Activated gamma-delta T cell treated with Interleukin-2 at 50 U/mL for 16 hours (primary cell): ENCODE measurements around the gene SUPT6H.
A peak's percentile ranks its signal among the peaks of the same experiment; 100 is the strongest.
"Not testable (repeated sequence)": the region's sequence is repeated elsewhere in the genome, so short reads cannot be mapped to it uniquely, and the experiment has no call there.

ENCODE experiments used
- DNase-seq: peaks from one replicate; pipeline ENCODE4 v3.0.0-alpha.2; 2020

The SUPT6H gene

DNA sequence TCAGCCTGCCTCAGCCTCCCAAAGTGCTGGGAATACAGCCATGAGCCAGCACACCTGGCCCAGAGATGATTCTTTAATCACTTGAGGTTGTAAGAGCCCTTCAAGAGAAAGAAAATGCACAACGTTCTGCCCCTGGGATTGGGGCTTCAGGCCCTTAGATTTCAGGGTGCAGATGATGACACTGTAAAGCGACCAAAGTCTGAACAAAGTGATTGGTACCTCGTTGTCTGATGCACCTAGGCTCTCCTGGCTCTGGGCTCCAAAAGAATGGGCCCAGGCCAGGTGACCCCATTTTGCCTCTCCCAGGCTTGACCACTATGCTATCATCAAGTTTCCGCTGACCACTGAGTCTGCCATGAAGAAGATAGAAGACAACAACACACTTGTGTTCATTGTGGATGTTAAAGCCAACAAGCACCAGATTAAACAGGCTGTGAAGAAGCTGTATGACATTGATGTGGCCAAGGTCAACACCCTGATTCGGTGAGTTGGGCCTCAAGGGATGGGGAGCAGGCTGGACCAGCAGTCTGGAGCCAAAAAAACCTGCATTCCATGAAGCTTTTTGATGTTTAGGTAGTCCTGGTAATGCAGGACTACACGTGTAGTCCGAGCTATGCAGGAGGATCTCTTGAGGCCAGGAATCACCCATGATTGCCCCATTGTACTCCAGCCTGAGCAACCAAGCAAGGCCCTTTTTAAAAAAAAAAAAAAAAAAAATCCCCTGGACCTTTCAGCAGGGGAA lies 60.6 kb downstream of the SUPT6H start:
- no peak for DNase-seq

GRCh38 chr17:28723159-28723835 lies 61.3 kb downstream of the SUPT6H start:
- DNase-seq: no peak

DNA sequence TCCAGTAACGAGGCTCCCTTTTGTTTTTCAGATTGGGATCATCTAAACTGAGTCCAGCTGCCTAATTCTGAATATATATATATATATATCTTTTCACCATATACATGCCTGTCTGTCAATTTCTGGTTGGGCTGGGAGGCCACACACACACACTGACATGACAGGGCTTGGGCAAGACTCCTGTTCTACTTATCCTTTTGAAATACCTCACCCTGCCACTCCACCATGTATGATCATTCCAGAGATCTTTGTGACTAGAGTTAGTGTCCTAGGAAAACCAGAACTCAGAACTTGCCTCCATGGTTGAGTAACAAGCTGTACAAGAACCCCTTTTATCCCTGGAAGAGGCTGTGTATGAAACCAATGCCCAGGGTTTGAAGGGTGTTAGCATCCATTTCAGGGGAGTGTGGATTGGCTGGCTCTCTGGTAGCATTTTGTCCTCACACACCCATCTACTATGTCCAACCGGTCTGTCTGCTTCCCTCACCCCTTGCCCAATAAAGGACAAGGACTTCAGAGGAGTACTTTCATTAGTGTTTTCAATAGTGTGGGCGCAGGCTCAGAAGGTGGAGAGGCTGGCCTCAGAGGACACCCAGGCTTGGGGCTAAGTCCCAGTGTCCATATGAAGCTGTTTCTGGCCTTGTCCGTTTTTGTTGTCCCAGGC lies 62.0 kb downstream of the SUPT6H start:
- not testable (repeated sequence) for DNase-seq

- DNase-seq: no peak
Observed at GRCh38 chr17:28724500-28725165, 62.6 kb downstream of the SUPT6H start.

DNA sequence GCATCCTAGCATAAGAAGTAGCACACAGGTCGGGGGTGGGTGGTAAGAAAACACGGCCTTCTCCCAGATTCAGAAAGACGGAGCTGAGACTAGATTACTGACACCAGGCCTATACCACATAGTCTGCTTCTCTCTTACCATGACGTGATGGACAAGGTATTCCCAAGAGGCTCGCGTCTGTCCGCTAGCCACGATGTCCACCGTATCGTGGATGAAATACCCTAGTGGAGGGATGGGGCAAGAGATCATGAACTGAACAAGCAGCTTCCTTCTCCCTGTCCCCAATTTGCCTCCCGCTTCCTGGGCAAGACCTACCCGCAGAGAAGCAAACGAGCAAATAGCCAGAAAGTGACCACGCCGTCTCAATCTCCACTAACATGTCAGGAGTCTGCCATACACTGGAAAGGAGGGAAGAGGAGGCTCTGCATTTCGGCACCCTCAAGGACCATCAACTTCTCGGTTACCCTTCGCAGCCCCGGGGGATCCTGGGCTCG lies 63.2 kb downstream of the SUPT6H start:
- no peak for DNase-seq

DNA sequence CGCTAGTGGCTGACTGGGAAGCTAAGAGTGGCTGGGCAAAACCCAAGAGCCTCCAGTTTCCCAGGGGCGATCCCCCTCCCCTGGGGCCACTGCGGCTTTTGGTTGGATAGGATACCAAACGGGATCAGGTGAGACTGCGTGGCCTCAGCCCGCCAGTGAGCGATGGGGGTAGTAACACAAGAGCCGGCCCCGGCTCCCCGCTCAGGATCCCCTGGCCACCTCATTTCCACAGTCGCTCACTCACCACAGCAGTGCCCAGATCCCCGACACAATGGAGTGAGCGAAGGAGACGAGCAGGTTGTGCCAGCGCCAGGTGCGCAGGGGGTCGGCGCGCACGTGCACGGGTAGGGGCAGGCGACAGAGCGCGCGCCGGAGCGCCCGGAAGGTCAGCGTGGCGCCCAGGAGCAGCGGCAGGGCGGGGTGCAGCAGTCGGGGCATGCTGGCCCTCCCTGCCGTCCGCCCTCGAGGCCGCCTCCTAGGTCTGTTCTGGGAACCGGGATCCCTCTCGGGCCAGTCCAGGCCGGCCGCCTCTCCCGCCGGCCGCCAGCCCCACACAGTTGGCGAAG lies 63.7 kb downstream of the SUPT6H start:
- DNase-seq: no peak

DNA sequence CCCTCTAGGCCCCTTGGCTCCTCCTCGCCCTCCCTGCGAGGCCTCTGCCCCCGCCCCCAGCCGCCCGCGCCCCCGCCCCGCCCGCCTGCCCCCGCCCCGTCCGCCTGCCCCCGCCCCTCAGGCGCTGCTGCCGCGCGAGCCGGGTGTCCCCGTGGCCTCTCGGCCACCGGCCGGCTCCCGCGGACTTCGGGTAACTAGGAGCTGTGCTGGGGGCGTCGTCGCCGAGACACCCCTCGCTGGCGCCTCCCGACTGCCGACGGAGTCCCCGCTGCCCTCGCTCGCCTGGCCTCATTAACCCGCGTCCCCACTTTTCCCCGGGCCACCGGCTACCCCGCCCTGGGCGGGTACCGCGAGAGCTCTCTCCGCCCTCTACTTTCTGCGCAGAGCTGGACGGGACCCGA lies 64.2 kb downstream of the SUPT6H start, which contains the start of gene TLCD1:
TSS of gene TLCD1 (minus strand) at position 8 of the 401 bp plus-strand sequence. CDS start 136 bp downstream, outside the sequence.
- DNase-seq: peak; percentile 53

DNA sequence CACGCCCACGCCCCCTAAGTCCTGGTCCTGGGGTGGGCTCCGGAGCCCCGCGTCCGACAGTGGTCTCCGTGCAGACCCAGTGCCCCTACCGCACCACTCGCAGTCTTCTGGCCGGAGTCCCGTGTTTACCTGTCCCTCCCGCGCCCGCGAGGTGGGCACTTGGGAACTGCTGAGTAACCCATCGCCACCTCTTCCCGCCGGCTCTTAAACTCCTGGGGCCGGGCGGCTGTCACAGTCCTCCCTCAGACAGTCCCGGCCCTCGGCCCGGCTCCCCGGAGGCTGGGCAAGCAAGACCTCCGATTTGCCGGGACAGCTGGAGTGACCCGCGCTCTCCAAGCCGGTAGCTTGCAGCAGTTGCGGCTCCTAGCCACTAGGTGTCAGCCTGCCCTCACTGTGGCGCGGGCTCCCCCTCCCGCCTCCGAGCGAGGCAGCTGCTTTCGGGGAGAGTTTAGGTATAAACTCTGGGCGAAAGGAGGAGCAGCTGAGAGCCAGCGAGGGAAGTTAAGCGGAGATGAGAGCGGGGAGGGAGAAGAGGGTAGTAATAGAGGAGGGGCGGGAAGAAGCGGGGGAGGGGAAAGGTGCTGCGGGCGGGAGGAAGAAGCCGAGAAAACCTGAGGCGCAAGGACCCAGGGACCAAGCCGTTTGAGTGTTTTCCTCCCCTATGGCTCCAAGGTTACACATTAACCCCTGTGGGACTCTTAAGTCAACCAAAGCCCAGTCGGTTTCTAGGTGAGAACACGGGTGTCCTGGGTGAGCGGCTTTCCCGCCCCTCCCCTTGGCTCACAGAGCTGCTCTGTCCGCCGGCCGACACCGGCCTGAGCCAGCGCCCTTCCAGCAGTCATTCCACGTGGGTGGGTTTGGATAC lies 64.9 kb downstream of the SUPT6H start:
- peak; percentile 88 for DNase-seq

GRCh38 chr17:28728364-28729200 lies 66.6 kb downstream of the SUPT6H start, which contains the start of gene NEK8:
NEK8 (plus strand) TSS chr17:28728788; CDS start chr17:28728814, 26 bp downstream.
- peak; percentile 97 for DNase-seq

DNA sequence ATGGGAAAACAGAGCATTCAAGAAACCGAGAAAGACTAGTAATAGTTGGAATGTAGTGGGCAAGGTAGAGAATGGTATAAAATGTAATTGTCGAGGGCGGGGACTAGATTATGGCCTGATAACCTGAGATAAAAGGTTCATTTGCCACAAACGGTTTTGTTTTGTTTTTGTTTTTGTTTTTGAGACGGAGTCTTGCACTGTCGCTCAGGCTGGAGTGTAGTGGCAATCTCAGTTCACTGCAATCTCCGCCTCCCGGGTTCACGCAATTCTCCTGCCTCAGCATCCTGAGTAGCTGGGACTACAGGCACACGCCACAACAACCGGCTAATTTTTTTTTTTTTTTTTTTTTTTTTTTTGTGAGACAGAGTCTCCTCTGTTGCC lies 67.9 kb downstream of the SUPT6H start:
- DNase-seq: no peak

- no peak for DNase-seq
Observed at GRCh38 chr17:28733346-28733745, 71.3 kb downstream of the SUPT6H start.

GRCh38 chr17:28734712-28735241 lies 72.8 kb downstream of the SUPT6H start:
- DNase-seq: no peak

GRCh38 chr17:28735242-28735722 lies 73.3 kb downstream of the SUPT6H start:
- DNase-seq: no peak

DNA sequence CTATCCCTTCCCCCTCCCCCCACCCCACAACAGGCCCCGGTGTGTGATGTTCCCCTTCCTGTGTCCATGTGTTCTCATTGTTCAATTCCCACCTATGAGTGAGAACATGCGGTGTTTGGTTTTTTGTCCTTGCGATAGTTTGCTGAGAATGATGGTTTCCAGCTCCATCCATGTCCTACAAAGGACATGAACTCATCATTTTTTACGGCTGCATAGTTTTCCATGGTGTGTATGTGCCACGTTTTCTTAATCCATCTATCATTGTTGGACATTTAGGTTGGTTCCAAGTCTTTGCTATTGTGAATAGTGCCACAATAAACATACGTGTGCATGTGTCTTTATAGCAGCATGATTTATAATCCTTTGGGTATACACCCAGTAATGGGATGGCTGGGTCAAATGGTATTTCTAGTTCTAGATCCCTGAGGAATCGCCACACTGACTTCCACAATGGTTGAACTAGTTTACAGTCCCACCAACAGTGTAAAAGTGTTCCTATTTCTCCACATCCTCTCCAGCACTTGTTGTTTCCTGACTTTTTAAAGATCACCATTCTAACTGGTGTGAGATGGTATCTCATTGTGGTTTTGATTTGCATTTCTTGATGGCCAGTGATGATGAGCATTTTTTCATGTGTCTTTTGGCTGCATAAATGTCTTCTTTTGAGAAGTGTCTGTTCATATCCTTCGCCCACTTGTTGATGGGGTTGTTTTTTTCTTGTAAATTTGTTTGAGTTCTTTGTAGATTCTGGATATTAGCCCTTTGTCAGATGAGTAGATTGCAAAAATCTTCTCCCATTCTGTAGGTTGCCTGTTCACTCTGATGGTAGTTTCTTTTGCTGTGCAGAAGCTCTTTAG lies 74.1 kb downstream of the SUPT6H start:
- not testable (repeated sequence) for DNase-seq

GRCh38 chr17:28737316-28737715 lies 75.3 kb downstream of the SUPT6H start:
- DNase-seq: no peak

DNA sequence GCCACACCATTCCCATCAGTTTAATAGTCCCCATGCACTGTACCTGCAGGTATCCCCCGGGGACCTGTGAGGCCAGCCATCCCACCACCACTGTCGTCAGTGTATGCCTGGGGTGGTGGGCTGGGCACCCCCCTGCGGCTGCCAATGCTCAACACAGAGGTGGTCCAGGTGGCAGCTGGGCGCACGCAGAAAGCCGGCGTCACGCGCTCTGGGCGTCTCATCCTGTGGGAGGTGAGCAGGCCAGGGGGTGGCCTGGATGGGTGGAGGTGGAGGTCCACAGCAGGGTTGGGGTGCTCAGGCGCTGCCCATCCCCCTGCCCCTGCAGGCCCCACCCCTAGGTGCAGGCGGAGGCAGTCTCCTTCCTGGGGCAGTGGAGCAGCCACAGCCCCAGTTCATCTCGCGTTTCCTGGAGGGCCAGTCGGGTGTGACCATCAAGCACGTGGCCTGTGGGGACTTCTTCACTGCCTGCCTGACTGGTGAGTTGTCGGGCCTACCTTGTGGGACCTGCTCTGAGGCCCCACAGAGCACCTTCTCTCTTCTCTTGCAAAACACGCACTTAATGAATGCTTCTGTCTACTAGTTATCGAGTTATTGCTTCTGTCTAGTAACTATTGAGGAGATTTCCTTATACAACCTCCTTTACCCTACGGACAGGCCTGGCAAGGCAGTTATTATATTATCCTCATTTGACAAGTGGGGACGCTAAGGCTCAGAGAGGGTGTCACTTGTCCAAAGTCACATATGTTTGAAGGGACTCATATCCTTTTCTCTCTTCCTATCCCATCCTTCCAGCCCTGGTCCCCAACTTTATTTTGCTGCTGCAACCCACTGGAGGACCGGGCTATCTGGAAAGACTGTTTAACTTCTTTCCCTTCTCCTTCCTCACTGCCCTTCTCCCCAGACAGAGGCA lies 76.0 kb downstream of the SUPT6H start:
- no peak for DNase-seq

DNA sequence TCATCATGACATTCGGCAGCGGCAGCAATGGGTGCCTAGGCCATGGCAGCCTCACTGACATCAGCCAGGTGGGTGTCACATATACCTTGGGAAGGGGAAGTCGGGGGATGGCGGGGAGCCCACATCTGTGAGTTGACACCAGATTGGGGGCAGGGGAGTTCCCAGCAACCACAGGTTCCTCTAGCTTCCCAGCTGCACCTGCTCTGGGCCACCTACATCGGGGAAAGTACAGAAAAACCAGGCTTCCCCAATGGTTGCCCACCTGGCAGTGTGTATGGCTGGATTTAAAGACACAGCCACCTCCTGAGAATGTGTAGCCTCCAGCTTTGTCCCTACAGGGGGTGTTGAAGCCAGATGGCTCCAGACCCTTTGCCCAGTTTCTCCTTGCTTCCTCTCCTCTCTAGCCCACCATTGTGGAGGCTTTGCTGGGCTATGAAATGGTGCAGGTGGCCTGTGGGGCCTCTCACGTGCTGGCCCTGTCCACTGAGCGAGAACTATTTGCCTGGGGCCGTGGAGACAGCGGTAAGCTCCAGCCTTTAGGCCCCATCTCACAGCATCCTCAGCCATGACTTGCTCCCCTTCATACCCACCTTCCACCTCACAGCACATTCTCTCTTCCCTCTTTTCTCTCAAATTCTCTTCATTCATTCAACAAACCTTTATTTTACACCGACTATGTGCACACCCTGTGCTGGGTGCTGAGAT lies 76.8 kb downstream of the SUPT6H start:
- no peak for DNase-seq
